ENCODE results near the gene ZNF625. TPM values are rescaled to one million over a fixed set of nuclear protein-coding genes. Genes with fewer than 3 reads are reported as not detected.
"Not testable (repeated sequence)": the region's sequence is repeated elsewhere in the genome, so short reads cannot be mapped to it uniquely, and the experiment has no call there.

ZNF625 gene
- total RNA-seq, 1 donor: 5.4 TPM

DNA sequence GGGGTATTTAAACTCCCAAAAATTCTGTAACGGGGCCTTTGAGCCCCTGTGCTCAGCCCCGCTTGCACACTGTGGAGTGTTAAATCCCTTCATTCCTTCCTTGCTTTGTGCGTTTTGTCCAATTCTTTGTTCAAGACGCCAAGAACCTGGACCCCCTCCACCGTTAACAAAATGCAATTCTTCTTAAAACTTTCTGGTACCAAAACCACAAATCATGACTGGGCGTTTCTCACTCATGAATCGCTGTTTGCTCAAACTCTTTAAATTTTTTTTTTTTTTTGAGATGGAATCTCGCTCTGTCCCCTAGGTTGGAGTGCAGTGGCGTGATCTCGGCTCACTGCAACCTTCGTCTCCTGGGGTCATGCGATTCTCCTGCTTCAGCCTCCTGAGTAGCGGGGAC is 17.3 kb downstream of the ZNF625 start:
- DNase-seq (ENCODE audit: low read depth in 2 of 3, low spot score in 2 of 3): peak in 1 of 3 donors; percentile 57

DNA sequence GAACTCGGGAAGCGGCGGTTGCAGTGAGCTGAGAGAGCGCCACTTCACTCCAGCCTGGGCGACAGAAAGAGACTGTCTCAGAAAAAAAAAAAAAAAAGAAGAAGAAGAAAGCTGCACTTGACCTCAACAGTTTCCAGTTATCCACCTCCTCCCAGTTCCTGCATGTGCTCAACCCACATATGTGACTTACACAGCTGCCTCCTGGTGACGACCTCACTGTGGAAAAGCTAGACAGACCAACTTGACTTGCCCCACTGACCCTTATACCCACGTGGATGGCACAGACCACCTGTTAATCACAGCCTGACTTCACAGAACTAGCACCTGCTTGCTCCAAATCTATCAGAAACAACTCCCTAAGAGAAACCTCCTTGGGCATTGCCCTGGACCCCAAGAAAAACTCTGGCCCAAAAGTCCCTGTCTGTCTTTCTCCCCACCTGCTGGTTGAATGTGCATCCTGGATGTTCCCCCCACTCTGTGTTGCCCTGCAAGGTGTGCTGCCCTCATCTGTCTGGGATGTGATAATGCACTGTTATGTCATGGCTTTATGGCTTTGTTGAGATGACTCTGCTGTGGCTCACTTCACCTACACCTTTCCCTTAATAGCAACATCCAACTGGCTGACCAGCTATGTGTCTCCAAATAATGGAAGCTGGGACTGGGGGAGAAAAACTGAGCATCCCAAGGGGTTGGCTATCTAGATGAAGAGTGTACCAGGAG is 19.2 kb downstream of the ZNF625 start:
- DNase-seq (ENCODE audit: low read depth in 2 of 3, low spot score in 2 of 3): peak in 2 of 3 donors; percentile 70 to 76

DNA sequence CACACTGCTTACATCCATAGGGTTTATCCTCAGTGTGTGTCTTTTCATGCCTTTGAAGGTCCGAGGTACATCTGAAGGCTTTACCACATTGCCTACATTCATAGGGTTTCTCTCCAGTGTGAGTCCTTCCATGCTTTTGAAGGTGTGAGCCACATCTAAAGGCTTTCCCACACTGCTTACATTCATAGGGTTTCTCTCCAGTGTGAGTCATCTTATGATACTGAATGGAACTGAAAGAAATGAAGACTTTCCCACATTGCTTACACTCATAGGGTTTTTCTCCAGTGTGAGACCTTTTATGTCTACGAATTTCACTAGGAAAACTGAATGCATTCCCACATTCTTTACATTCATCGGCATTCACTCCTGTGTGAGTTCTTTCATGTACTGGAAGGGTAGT is 23.5 kb downstream of the ZNF625 start:
- DNase-seq (ENCODE audit: low read depth in 2 of 3, low spot score in 2 of 3): peak in 1 of 3 donors; percentile 38

DNA sequence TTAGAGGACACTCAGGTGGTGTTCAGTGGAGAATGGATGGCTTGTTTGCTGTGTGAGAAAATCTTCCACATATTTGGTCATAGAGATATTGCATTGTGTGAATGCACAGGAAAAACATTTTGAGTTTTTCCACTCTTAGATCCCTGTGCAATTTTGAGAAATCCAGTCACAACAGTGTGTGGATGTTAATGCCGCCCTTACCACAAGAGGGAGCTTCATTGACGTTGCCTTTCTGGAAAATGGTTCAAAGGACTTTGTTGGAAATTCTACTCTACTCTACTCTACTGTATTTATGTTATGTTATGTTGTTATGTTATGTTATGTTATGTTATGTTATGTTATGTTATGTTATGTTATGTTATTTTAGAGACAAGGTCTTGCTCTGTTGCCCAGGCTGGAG is 29.8 kb downstream of the ZNF625 start:
- DNase-seq (ENCODE audit: low read depth in 2 of 3, low spot score in 2 of 3): peak in 2 of 3 donors; percentile 19 to 35

DNA sequence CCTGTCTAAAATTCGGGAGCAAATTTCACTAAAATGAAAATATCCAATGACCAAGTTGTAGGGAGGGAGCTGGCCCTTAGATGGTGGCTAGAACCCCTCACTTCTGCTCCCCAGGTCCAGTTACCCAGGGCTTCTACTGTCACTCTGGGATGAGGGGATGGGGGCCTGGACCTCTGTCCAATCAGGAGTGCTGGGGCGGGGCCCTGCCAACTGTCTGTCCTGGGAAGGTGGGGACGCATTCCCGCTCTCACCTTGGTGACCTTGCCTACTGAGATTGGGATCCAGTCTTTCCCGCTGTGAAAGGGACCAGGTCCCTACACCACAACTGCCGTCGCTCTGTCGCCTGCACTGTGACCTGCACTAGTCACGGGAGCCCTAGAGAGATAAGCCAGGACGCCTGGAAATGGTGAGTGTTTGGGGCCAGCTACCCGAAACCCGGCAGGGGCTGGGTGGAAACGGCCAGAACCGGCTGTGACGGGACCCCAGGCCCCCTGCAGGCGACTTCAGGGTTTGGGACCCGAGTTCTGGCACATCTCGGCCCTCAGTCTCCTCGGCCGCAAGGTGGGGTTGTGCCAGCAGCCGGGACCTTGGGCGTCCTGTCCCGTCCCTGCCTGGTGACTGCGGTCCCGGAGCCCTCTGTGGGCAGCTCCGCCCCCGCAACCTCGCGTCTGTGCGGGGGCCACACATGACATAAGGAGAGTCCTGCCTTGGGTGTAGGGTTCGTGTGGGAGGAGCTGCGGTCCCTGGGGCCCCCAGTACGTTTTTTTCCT is 39.1 kb downstream of the ZNF625 start:
- no peak for DNase-seq (ENCODE audit: low read depth in 2 of 3, low spot score in 2 of 3)

DNA sequence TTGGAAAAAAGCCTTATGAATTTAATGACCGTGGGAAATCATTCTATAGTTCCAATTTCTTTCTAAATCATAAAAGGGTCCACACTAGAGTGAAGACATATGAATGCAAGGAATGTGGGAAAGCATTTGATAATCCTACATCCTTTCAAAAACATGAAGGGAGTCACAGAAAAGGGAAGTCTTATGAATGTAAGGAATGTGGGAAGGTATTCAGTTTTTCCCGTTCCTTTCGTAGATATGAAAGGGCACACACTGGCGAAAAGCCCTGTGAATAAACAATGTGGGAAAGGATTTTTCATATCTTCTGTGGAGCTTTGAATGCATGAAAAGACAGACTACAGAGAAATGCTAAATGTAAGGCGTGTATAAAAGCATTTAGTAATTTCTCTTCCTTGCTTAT is 43.4 kb downstream of the ZNF625 start:
- no peak for DNase-seq (ENCODE audit: low read depth in 2 of 3, low spot score in 2 of 3)

DNA sequence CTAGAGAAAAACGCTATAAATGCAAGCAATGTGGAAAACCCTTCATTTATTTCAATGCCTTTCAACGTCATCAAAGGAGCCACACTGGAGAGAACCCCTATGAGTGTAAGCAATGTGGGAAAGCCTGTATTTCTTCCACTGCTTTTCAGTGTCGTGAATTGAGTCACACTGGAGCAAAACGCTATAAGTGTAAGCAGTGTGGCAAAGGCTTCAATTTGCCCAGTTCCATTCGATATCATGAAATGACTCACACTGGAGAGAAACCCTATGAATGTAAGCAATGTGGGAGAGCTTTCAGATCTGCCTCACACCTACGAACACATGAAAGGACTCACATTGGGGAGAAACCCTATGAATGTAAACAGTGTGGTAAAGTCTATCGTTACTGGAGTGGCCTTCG is 43.8 kb downstream of the ZNF625 start:
- no peak for DNase-seq (ENCODE audit: low read depth in 2 of 3, low spot score in 2 of 3)

DNA sequence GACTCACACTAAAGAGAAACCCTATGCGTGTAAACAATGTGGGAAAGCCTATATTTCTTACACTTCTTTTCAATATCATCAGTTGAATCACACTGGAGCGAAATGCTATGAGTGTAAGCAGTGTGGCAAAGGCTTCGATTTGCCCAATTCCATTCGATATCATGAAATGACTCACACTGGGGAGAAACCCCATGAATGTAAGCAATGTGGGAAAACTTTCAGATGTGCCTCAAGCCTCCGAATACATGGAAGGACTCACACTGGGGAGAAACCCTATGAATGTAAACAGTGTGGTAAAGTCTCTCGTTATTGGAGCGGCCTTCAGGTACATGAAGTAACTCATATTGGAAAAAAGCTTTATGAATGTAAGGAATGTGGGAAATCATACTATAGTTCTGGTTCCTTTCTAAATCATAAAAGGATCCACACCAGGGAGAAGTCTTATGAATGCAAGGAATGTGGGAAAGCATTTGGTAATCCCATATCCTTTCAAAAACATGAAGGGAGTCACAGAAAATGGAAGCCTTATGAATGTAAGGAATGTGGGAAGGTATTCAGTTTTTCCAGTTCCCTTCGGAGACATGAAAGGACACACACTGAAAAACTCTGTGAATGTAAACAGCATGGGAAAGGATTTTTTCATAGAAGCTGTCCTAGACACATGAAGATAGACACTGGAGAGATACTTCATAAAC is 44.4 kb downstream of the ZNF625 start:
- DNase-seq (ENCODE audit: low read depth in 2 of 3, low spot score in 2 of 3): no peak

DNA sequence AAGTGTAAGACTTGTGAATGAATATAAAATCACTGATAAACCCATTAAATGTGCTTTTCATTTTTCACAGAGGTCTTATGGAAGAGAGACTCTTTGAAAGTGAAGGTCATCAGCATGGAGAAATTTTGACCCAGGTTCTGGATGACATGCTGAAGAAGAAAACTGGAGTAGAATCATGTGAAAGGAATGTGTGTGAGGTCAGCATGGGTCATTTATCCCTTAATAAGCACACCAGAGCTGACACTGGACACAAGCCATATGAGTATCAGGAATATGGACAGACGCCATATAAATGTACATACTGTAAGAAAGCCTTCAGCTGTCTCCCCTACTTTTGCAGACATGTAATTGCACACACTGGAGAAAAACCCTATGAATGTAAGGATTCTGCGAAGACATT is 45.4 kb downstream of the ZNF625 start:
- DNase-seq (ENCODE audit: low read depth in 2 of 3, low spot score in 2 of 3): no peak

DNA sequence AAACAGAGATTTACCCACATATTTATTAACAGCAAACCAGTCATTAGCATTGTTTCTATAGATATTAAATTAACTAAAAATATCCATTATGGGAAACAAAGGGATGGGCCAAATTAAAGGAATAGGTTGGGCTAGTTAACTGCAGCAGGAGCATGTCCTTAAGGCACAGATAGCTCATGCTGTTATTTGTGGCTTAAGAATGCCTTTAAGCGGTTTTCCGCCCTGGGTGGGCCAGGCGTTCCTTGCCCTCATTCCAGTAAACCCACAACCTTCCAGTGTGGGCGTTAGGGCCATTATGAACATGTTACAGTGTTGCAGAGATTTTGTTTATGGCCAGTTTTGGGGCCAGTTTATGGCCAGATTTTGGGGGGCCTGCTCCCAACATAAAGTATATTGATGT is 52.6 kb downstream of the ZNF625 start:
- DNase-seq (ENCODE audit: low read depth in 2 of 3, low spot score in 2 of 3): not testable (repeated sequence)

DNA sequence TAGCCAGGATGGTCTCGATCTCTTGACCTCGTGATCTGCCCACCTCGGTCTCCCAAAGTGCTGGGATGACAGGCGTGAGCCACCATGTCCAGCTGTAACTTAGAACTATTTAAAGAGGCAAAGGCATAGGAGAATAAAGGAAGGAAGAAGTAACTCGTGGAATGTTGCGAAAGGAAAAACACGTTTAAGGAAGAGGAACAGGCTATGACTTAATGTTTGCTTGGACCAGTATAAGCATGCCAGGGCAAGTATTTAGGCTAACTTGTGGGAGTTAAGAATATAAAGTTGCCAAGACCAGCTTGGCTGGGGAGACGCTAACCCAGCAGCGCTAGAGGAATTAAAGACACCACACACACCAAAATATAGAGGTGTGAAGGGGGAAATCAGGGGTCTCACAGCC is 58.5 kb downstream of the ZNF625 start:
- DNase-seq (ENCODE audit: low read depth in 2 of 3, low spot score in 2 of 3): no peak

DNA sequence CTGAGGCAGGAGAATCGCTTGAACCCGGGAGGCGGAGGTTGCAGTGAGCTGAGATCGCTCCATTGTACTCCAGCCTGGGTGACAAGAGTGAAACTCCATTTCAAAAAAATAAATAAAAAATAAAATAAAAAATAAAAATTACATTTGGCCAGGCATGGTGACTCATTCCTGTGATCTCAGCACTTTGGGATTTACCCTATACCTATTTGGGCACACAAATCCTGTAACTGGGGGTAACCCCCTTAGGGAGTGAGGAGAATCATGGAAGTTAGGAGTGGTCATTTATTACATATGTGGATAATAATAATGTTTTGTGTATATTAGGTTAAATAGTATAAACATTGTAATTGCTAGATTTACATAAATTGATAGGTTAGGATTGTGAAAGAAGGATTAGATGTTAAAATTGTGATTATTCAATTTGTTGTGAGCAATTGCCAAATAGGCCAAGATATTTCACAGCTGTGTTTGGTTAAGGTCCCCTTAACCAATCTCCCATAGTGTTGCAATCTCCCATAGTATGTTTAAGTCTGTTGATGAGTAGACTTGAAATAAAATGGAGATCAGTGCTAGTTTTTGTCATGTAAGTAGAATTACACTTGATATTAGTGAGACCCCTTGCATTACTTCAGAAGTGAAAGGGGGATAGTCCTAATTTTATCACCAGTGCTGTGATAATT is 61.3 kb downstream of the ZNF625 start:
- no peak for DNase-seq (ENCODE audit: low read depth in 2 of 3, low spot score in 2 of 3)

Small RNA genes lying within 50 kb of the gene (small RNA-seq; reads per million reads assigned to genes)
- not detected for gene RNA5SP467

Other genes with a start within 250 kb of the ZNF625 start
- 4.3 TPM for gene ZNF700, start 231.6 kb downstream of the ZNF625 start, total RNA-seq
- 1.6 TPM for gene ZNF763, start 191.7 kb downstream of the ZNF625 start, total RNA-seq
- gene ZNF433, start 121.1 kb downstream of the ZNF625 start, total RNA-seq: 1.3 TPM
- gene ZNF878, start 103.8 kb downstream of the ZNF625 start, total RNA-seq: under 0.01 TPM
- gene ZNF844, start 92.0 kb downstream of the ZNF625 start, total RNA-seq: 9.4 TPM
- 3.5 TPM for gene ZNF20, start 16.4 kb downstream of the ZNF625 start, total RNA-seq
- gene ZNF136, start 6.4 kb upstream of the ZNF625 start, total RNA-seq: 7.8 TPM
- 9.7 TPM for gene ZNF44, start 138.1 kb upstream of the ZNF625 start, total RNA-seq
- gene ZNF563, start 176.9 kb upstream of the ZNF625 start, total RNA-seq: 1.6 TPM
- gene ZNF442, start 208.9 kb upstream of the ZNF625 start, total RNA-seq: 1.1 TPM
- 3.2 TPM for gene ZNF799, start 244.5 kb upstream of the ZNF625 start, total RNA-seq

Measured in hematopoietic multipotent progenitor cell (in vitro differentiated cells).